ENCODE results near the gene DNAJC30.

DNAJC30 gene

DNA sequence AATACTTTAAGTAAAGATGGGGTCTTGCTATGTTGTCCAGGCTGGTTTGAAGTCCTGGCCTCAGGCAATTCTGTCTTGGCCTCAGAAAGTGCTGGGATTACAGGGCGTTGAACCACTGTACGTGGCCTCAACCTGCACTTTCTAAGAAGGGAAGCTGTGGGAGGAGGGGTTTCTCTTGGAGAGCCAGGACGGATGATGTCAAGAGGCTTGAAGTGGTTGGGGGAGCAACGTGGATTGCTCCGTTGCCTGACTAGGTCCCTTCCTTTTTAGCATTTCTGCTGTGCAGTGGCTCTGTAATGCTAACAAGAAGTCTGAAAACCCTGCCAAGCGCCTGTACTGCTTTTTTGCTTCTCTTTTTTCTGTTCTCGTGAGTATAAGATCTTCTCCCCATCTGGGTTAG, 7.4 kb upstream of the DNAJC30 start:
- no peak for DNase-seq (ENCODE audit: low spot score)
- TF ChIP-seq CTCF (IDR thresholded peaks at IDR 0.05; ENCODE audit: extremely low read depth, missing control alignments), result no peak

DNA sequence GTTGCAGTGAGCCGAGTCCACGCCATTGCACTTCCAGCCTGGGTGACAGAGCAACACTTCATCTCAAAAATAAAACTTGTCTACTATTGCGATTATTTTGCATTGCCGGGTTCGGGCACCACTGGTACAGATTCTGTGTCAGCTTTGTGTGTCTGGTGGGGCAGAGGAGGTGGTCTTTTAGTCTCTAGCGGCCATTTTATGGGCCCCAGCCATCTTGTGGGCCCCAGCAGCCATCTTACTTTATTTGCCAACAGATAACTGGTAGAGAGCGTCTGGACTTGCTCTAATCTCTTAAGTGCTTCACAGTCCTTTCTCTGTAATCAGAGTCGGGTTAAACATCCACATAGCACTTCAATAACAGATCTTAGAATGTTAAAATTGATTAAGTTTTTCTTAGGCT, 5.0 kb upstream of the DNAJC30 start:
- no peak for DNase-seq (ENCODE audit: low spot score)
- no peak for TF ChIP-seq CTCF (IDR thresholded peaks at IDR 0.05; ENCODE audit: extremely low read depth, missing control alignments)

DNA sequence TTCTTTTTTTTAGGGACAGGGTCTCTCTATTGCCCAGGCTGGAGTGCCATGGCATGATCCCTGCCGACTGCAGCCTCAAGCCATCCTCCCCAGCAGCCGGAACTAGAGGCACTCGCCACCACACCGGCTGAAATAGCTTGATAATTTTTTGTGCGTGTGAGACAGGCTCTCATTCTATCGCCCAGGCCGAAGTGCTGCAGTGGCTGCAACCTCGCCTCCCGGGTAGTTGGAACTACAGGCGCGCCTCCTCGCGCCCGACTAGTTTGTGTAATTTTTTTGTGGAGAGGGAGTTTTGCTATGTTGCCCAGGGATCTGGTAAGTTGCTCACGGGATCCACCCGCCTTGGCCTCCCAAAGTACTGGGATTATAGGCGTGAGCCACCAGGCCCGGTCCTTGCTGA, 2.1 kb upstream of the DNAJC30 start:
- TF ChIP-seq CTCF (IDR thresholded peaks at IDR 0.05; ENCODE audit: extremely low read depth, missing control alignments), result no peak
- DNase-seq (ENCODE audit: low spot score), result no peak

DNA sequence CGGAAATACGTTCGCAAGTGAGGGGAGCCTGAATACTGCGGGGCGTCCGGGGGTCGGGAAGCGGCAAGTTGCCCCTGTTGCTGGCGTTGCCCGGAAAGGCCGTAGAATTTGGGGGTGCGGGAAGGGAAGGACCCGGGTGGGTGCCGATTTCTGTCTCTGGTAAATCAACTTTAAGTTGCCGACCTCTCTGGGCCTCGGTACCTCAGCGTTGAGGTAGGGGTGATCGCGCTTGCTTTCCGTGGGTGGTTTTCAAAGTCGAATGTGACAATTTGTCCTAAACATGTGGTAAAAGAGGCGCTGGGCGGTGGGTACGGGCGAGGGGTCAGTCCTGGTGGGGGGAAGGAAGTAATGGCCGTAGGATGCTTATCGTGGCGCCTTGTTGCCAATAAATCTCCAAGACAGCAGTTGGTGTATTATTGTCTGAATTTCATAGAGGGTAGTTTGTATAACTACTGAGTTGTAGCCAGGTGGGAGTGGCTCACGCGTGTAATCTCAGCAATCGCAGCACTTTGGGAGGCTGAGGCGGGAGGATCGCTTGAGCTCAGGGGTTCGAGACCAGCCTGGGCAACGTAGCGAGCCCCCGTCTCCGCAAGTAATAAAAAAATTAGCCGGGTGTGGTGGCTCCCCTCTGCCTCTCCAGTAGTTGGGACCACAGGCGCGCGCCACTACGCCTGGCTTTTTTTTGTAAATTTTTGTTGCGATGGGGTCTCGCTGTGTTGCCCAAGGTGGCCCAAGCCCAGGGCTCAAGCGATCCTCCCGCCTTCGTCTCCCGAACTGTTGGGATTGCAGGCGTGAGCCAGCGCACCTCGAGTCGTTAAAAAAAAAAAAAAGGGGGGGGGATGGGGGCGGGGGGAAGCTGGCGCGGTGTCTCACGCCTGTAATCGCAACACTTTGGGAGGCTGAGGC, 788 bp upstream of the DNAJC30 start:
- no peak for DNase-seq (ENCODE audit: low spot score)
- no peak for TF ChIP-seq CTCF (IDR thresholded peaks at IDR 0.05; ENCODE audit: extremely low read depth, missing control alignments)

- no peak for DNase-seq (ENCODE audit: low spot score)
- no peak for TF ChIP-seq CTCF (IDR thresholded peaks at IDR 0.05; ENCODE audit: extremely low read depth, missing control alignments)
Measured at GRCh38 chr7:73682745-73683055, 553 bp downstream of the DNAJC30 start.

DNA sequence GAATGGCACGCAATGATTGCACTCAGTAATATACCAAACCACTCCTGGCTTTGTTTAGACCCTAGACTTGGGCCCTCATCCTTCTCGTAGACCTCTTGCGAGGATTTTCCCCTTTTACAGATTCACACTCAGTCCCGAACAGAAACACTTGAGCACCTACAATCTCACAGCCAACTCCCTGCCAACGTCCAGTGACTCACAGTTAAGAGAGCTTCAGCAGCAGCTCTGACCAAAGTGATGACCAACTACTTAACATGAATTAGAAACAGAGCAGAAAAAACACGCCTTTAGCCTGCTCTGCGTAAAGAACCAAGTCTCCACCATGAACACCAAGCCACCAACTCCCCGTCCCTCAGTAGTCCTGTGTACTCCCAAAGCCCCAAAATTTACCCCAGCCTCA, 2.2 kb downstream of the DNAJC30 start:
- no peak for DNase-seq (ENCODE audit: low spot score)

GRCh38 chr7:73680501-73680900, 2.8 kb downstream of the DNAJC30 start:
- no peak for TF ChIP-seq CTCF (IDR thresholded peaks at IDR 0.05; ENCODE audit: extremely low read depth, missing control alignments)
- DNase-seq (ENCODE audit: low spot score), result no peak

More for the DNA sequence above, 2.2 kb downstream of the DNAJC30 start:
- no peak for TF ChIP-seq CTCF (IDR thresholded peaks at IDR 0.05; ENCODE audit: extremely low read depth, missing control alignments)

Measured in GM20000 (cell line).